Measurements from ENCODE around the gene BSG. TPM values are rescaled to one million over a fixed set of nuclear protein-coding genes. Genes with fewer than 3 reads are reported as not detected.
"Not testable (repeated sequence)": the region's sequence is repeated elsewhere in the genome, so short reads cannot be mapped to it uniquely, and the experiment has no call there.

Gene BSG
- total RNA-seq, 1 donor from 2014 or later = 205 TPM

GRCh38 chr19:588093-588740, 15.8 kb downstream of the BSG start:
- DNase-seq (ENCODE audit: low read depth in 2 of 2) = peak; percentile 28 to 74

GRCh38 chr19:588741-589692, 16.6 kb downstream of the BSG start:
- no peak for DNase-seq (ENCODE audit: low read depth in 2 of 2)

DNA sequence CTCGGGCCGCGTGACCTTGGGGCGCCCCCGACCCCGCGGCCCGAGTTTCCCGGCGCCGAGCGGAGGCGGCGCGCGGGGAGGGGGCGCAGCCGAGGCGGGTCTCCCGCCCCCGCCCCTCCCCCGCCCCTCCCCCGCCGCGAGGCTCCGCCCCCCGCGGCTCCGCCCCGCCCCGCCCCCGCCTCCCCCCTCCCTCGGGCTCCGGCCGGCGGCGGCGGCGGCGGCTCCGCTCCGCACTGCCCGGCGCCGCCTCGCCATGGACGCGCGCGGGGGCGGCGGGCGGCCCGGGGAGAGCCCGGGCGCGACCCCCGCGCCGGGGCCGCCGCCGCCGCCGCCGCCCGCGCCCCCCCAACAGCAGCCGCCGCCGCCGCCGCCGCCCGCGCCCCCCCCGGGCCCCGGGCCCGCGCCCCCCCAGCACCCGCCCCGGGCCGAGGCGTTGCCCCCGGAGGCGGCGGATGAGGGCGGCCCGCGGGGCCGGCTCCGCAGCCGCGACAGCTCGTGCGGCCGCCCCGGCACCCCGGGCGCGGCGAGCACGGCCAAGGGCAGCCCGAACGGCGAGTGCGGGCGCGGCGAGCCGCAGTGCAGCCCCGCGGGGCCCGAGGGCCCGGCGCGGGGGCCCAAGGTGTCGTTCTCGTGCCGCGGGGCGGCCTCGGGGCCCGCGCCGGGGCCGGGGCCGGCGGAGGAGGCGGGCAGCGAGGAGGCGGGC, 17.4 kb downstream of the BSG start, which contains the start of gene HCN2:
Gene HCN2, plus strand, starts transcription at position 189 of the 703 bp plus-strand sequence. Its CDS starts 65 bp downstream, at position 254.
- DNase-seq (ENCODE audit: low read depth in 2 of 2) = no peak

GRCh38 chr19:590396-590745, 18.0 kb downstream of the BSG start:
- DNase-seq (ENCODE audit: low read depth in 2 of 2) = peak in 1 of 2 donors; percentile 45

DNA sequence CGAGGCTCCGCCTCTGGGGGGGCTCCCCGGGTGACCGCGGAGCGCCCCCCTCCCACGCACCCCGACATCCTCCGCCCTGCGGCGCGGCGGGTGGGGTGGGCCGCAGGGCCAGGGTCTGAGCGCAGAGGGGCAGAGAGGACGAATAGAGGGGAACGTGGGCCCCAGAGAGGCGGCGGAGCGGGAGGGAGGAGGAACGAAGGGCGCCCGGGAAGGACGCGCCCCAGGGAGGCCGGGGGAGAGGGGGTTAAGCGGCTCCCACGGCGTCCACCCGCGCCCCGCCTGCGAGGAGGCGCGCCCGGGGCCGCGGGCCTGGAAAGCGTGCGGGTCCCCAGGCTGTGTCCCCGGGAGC, 18.3 kb downstream of the BSG start:
- DNase-seq (ENCODE audit: low read depth in 2 of 2) = no peak

GRCh38 chr19:591099-591958, 18.9 kb downstream of the BSG start:
- DNase-seq (ENCODE audit: low read depth in 2 of 2) = peak in 1 of 2 donors; percentile 40

GRCh38 chr19:592101-592500, 19.7 kb downstream of the BSG start:
- no peak for DNase-seq (ENCODE audit: low read depth in 2 of 2)

- DNase-seq (ENCODE audit: low read depth in 2 of 2) = no peak
Observed at GRCh38 chr19:593055-593454, 20.7 kb downstream of the BSG start.

DNA sequence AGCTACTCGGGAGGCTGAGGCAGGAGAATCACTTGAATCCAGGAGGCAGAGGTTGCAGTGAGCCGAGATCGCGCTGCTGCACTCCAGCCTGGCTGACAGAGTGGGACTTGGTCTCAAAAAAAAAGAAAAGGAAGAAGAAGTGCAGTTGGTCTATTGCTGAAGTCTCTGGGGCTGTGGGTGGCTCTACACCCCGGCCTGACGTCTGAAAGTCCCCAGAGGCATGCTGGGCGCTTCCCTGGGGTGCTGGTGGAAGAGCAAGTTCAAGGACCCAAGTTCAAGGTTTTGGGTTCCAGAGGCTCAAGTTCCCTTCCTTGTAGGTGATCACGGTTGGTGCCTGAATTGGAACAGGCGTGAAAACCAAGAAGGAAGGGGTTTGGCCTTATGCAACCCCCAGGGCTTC, 21.1 kb downstream of the BSG start:
- DNase-seq (ENCODE audit: low read depth in 2 of 2) = no peak

GRCh38 chr19:594265-594870, 22.0 kb downstream of the BSG start:
- DNase-seq (ENCODE audit: low read depth in 2 of 2) = no peak

GRCh38 chr19:595326-596262, 23.2 kb downstream of the BSG start:
- no peak for DNase-seq (ENCODE audit: low read depth in 2 of 2)

GRCh38 chr19:596263-596655, 23.9 kb downstream of the BSG start:
- DNase-seq (ENCODE audit: low read depth in 2 of 2) = no peak

DNA sequence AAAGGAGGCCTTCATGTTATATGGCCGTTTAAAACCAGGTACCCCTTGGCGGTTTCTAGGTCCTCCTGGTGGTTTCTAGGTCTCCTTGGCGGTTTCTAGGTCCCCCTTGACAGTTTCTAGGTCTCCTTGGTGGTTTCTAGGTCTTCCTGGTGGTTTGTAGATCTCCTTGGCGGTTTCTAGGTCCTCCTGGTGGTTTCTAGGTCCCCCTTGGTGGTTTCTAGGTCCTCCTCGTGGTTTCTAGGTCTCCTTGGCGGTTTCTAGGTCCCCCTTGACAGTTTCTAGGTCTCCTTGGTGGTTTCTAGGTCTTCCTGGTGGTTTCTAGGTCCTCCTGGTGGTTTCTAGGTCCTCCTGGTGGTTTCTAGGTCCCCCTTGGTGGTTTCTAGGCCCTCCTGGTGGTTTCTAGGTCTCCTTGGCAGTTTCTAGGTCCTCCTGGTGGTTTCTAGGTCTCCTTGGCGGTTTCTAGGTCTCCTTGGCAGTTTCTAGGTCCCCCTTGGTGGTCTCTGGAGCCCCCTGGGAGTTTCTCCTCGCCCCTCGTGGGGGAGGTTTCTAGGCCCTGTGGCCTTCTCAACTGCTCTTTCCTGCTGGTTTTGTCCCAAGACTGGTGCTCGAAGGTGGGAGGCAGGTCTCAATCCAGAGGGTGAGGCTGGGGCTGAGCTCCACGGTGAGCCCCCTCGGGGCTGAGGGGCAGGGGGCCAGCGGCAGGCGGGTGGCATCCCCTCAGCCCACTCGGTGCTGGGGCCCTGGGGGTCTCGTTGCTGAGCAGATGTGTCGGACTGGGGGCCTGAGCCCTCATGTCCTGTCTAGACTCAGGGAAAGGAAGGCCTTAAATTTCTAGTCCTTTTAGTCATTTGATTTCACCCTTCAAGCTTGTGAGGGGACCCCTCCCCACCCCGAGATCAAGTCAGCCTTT, 25.3 kb downstream of the BSG start:
- no peak for DNase-seq (ENCODE audit: low read depth in 2 of 2)

DNA sequence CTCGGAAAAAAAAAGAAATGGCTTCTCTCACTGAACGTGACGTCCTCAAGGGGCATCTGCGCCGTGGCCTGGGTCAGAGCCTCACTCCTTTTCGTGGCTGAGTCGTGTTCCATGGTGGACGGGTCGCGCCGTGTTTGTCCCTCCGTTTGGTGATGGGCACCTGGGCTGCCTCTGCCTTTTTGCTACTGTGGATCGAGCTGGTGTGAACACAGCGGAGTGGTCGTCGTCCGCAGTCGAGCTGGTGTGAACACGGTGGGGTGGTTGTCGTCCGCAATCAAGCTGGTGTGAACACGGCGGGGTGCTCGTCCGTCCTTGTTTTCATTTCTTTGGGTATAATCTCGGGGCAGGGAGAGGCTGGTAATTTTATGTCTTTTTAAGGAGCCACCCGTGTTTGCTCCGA, 28.9 kb downstream of the BSG start:
- no peak for DNase-seq (ENCODE audit: low read depth in 2 of 2)

- no peak for DNase-seq (ENCODE audit: low read depth in 2 of 2)
Observed at GRCh38 chr19:601790-602189, 29.4 kb downstream of the BSG start.

GRCh38 chr19:602391-603301, 30.2 kb downstream of the BSG start:
- DNase-seq (ENCODE audit: low read depth in 2 of 2) = no peak

DNA sequence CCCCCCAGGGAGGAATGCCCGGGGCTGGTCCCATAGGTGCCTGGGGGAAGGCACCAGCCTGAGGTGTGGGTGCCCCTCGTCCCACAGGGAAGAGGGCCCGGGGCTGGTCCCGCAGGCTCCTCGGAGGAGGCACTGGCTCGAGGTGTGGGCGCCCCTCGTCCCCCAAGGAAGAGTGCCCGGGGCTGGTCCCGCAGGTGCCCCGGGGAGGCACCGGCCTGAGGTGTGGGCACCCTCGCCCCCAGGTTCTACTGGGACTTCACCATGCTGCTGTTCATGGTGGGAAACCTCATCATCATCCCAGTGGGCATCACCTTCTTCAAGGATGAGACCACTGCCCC, 30.9 kb downstream of the BSG start:
- DNase-seq (ENCODE audit: low read depth in 2 of 2) = not testable (repeated sequence)

DNA sequence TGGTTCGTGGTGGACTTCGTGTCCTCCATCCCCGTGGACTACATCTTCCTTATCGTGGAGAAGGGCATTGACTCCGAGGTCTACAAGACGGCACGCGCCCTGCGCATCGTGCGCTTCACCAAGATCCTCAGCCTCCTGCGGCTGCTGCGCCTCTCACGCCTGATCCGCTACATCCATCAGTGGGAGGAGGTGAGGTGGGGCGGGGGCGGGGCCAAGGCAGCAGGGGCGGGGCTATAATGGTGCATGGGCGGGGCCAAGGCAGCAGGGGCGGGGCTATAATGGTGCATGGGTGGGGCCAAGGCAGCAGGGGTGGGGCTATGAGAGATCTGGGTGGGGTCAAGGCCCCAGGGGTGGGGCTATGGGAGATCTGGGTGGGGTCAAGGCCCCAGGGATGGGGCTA, 31.4 kb downstream of the BSG start:
- DNase-seq (ENCODE audit: low read depth in 2 of 2) = not testable (repeated sequence)

Measured in dermis microvascular lymphatic vessel endothelial cell (primary cell).